GM12878 (cell line): ENCODE results near the gene ZNF202.

Experiments
- BHLHE40 ChIP-seq, 2 experiments: fragments of 450-650 bp in 1 of 2; IDR thresholded peaks; 2 replicates each; pipeline ENCODE4 v1.6.1; 2011 to 2017; ENCODE audit warnings: low read depth in 2 of 2, borderline replicate concordance in 1 of 2, improper control_type of control experiment in 1 of 2, low read length in 1 of 2, mild to moderate bottlenecking in 1 of 2
- CHD2 ChIP-seq: IDR thresholded peaks from 2 replicates; pipeline ENCODE4 v1.6.1; 2011; ENCODE audit warnings: low read depth, low read length, improper control_type of control experiment, borderline replicate concordance
- E2F4 ChIP-seq: IDR thresholded peaks from 2 replicates; pipeline ENCODE4 v1.6.1; 2012; ENCODE audit warnings: low read depth, low read length, improper control_type of control experiment
- SIX5 ChIP-seq: IDR thresholded peaks from 2 replicates; pipeline ENCODE4 v1.6.1; 2011; ENCODE audit warnings: mild to moderate bottlenecking, low read depth, low read length, moderate library complexity; ENCODE audit not compliant: severe bottlenecking
- YY1 ChIP-seq: IDR thresholded peaks from 2 replicates; pipeline ENCODE4 v1.6.1; 2011; ENCODE audit warnings: low read depth, mild to moderate bottlenecking, low read length
- ZNF274 ChIP-seq: IDR thresholded peaks from one replicate; pipeline ENCODE4 v1.8.0; 2011; ENCODE audit not compliant: insufficient read length, insufficient read depth
- TF ChIP-seq, protein P1 (sequence below), 3 experiments: IDR thresholded peaks in 2 of 3; conservative IDR thresholded peaks in 1 of 3; 2 replicates each; pipeline ENCODE4 v1.5.1; 2011; ENCODE audit warnings: low read depth in 3 of 3, low read length in 3 of 3, mild to moderate bottlenecking in 3 of 3, control low read depth in 2 of 3, moderate library complexity in 2 of 3, inconsistent platforms in 1 of 3, mixed read lengths in 1 of 3; ENCODE audit not compliant: control insufficient read depth in 2 of 3, insufficient read depth in 1 of 3; ENCODE audit errors: extremely low read depth in 1 of 3
- TF ChIP-seq, protein P2 (sequence below): IDR thresholded peaks from 2 replicates; pipeline ENCODE4 v1.6.1; 2012; ENCODE audit warnings: low read depth, low read length, improper control_type of control experiment

GRCh38 chr11:123775289-123775688, 33.8 kb upstream of the ZNF202 start:
- TF ChIP-seq, protein P1, sequence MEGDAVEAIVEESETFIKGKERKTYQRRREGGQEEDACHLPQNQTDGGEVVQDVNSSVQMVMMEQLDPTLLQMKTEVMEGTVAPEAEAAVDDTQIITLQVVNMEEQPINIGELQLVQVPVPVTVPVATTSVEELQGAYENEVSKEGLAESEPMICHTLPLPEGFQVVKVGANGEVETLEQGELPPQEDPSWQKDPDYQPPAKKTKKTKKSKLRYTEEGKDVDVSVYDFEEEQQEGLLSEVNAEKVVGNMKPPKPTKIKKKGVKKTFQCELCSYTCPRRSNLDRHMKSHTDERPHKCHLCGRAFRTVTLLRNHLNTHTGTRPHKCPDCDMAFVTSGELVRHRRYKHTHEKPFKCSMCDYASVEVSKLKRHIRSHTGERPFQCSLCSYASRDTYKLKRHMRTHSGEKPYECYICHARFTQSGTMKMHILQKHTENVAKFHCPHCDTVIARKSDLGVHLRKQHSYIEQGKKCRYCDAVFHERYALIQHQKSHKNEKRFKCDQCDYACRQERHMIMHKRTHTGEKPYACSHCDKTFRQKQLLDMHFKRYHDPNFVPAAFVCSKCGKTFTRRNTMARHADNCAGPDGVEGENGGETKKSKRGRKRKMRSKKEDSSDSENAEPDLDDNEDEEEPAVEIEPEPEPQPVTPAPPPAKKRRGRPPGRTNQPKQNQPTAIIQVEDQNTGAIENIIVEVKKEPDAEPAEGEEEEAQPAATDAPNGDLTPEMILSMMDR (IDR thresholded peaks at IDR 0.05 in 2 of 3, conservative IDR thresholded peaks at IDR 0.05 in 1 of 3; ENCODE audit: control insufficient read depth in 2 of 3, extremely low read depth in 1 of 3, insufficient read depth in 1 of 3, low read depth in 3 of 3, low read length in 3 of 3): no peak
- no peak for TF ChIP-seq ZNF274
- no peak for TF ChIP-seq YY1
- no peak for TF ChIP-seq BHLHE40 (IDR thresholded peaks at IDR 0.05; ENCODE audit: borderline replicate concordance in 1 of 2, low read depth in 2 of 2, low read length in 1 of 2)
- TF ChIP-seq, protein P2, sequence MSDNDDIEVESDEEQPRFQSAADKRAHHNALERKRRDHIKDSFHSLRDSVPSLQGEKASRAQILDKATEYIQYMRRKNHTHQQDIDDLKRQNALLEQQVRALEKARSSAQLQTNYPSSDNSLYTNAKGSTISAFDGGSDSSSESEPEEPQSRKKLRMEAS: no peak
- TF ChIP-seq E2F4: no peak
- no peak for TF ChIP-seq CHD2
- TF ChIP-seq SIX5: no peak
